Measurements from ENCODE around the gene PTCD1.

- TF ChIP-seq CTCF (IDR thresholded peaks at IDR 0.05; ENCODE audit: borderline replicate concordance, extremely low read depth, low read length, poor library complexity, severe bottlenecking), result no peak
- no peak for TF ChIP-seq EZH2 (IDR thresholded peaks at IDR 0.05; ENCODE audit: borderline replicate concordance, low read depth, low read length, severe bottlenecking)
Observed at GRCh38 chr7:99429756-99430155, 8.8 kb downstream of the PTCD1 start.

Data from DND-41 (cell line).